PC-9 (cell line): ENCODE measurements around the gene PTPRD. TPM values are rescaled to one million over a fixed set of nuclear protein-coding genes. Genes with fewer than 3 reads are reported as not detected.

Experiments
- BruUV-seq: library from RNA; stranded (reverse); fragments of 400-500 nt; replicated peaks from 2 replicates; lab custom pipeline; 2021; lab: Mats Ljungman, UMichigan
- CTCF ChIA-PET: fragments of 300-600 bp; sonication (Branson Sonifier 250); formaldehyde crosslinking; loops from one replicate; lab custom pipeline; 2022; ENCODE audit warnings: antibody characterized with exemption; lab: Charles Lee
- POLR2A ChIA-PET: fragments of 300-600 bp; sonication (Branson Sonifier 250); formaldehyde crosslinking; loops from one replicate; lab custom pipeline; 2022; ENCODE audit warnings: antibody characterized with exemption; ENCODE audit not compliant: unreplicated experiment; lab: Charles Lee
- DNase-seq, 2 experiments: peaks; one replicate each; pipeline versions ENCODE4 v3.0.0 to v3.0.0-alpha.2; 2015 to 2022; ENCODE audit warnings: mixed read lengths in 1 of 2
- H2AFZ ChIP-seq: fragments of 200-600 bp; sonication (generic); 2 replicates; pipeline ENCODE4 v1.8.1; 2017; ENCODE audit warnings: antibody characterized with exemption
- H3F3A ChIP-seq: fragments of 200-600 bp; sonication (generic); 2 replicates; pipeline ENCODE4 v1.8.1; 2017; ENCODE audit warnings: antibody characterized with exemption, mild to moderate bottlenecking, low read depth; ENCODE audit not compliant: insufficient read depth
- H3K27ac ChIP-seq: fragments of 200-600 bp; sonication (generic); 2 replicates; pipeline ENCODE4 v1.6.1; 2016; ENCODE audit warnings: mixed run types
- H3K27me3 ChIP-seq: fragments of 200-600 bp; sonication (generic); 2 replicates; pipeline ENCODE4 v1.6.1; 2016; ENCODE audit warnings: low read depth, mixed run types; ENCODE audit not compliant: insufficient read depth
- H3K36me3 ChIP-seq: fragments of 200-600 bp; sonication (generic); 2 replicates; pipeline ENCODE4 v1.6.1; 2016; ENCODE audit warnings: low read depth, mixed run types
- H3K4me1 ChIP-seq: fragments of 200-600 bp; sonication (generic); replicated peaks from 2 replicates; pipeline ENCODE4 v1.6.1; 2016; ENCODE audit warnings: mixed run types; ENCODE audit not compliant: insufficient read depth
- H3K4me2 ChIP-seq: fragments of 200-600 bp; sonication (generic); 2 replicates; pipeline ENCODE4 v1.6.1; 2017; ENCODE audit warnings: mixed run types
- H3K4me3 ChIP-seq: fragments of 200-600 bp; sonication (generic); 2 replicates; pipeline ENCODE4 v1.6.1; 2016; ENCODE audit warnings: mixed run types
- H3K79me2 ChIP-seq: fragments of 200-600 bp; sonication (generic); 2 replicates; pipeline ENCODE4 v1.6.1; 2017; ENCODE audit warnings: low read depth, mixed run types
- H3K9me2 ChIP-seq: fragments of 200-600 bp; sonication (generic); 2 replicates; pipeline ENCODE4 v1.8.1; 2017; ENCODE audit warnings: mild to moderate bottlenecking; ENCODE audit not compliant: insufficient read depth
- H3K9me3 ChIP-seq: fragments of 200-600 bp; sonication (generic); 2 replicates; pipeline ENCODE4 v1.8.1; 2016; ENCODE audit warnings: low read depth; ENCODE audit not compliant: insufficient read depth
- H4K20me1 ChIP-seq: fragments of 200-600 bp; sonication (generic); 2 replicates; pipeline ENCODE4 v1.8.1; 2017; ENCODE audit not compliant: insufficient read depth
- EZH2 ChIP-seq: fragments of 200-600 bp; sonication (generic); IDR thresholded peaks from 2 replicates; pipeline ENCODE4 v1.8.0; 2017; ENCODE audit warnings: antibody characterized with exemption, low read depth
- intact Hi-C: fragments of 100-400 bp; cut with micrococcal nuclease; formaldehyde crosslinking; loops from one replicate; pipeline ENCODE4 v1.10.0; 2022; ENCODE audit not compliant: unreplicated experiment
- total RNA-seq: library from RNA; stranded (reverse); gene quantifications from 2 replicates; pipeline ENCODE4 v1.2.3, GENCODE V29; 2021
- TF ChIP-seq, protein P1 (sequence below): fragments of 200-600 bp; sonication (generic); conservative IDR thresholded peaks from 2 replicates; pipeline ENCODE4 v1.6.1; 2017; ENCODE audit warnings: mixed run types, antibody characterized with exemption, mild to moderate bottlenecking, moderate library complexity

Gene PTPRD
- total RNA-seq, 1 experiment from 2014 or later, result not detected

- Histone ChIP-seq H3K9me2 (no peaks in the 10 kb centered on the region), H3K4me3 (no peak overlapping the region), H2AFZ (no peak overlapping the region), H3F3A (no peaks in the 10 kb centered on the region), H3K36me3 (no peaks in the 10 kb centered on the region), H4K20me1 (no peaks in the 10 kb centered on the region), H3K4me1 (no peaks in the 10 kb centered on the region), H3K27ac (no peak overlapping the region), H3K27me3 (no peaks in the 10 kb centered on the region), H3K4me2 (no peak overlapping the region), H3K9me3 (no peaks in the 10 kb centered on the region), H3K79me2 (no peaks in the 10 kb centered on the region)
- BruUV-seq, result no TSS peak
- DNase-seq, result no peak
- CTCF ChIA-PET, result no interaction called here
- no peak for TF ChIP-seq EZH2
- TF ChIP-seq, protein P1, sequence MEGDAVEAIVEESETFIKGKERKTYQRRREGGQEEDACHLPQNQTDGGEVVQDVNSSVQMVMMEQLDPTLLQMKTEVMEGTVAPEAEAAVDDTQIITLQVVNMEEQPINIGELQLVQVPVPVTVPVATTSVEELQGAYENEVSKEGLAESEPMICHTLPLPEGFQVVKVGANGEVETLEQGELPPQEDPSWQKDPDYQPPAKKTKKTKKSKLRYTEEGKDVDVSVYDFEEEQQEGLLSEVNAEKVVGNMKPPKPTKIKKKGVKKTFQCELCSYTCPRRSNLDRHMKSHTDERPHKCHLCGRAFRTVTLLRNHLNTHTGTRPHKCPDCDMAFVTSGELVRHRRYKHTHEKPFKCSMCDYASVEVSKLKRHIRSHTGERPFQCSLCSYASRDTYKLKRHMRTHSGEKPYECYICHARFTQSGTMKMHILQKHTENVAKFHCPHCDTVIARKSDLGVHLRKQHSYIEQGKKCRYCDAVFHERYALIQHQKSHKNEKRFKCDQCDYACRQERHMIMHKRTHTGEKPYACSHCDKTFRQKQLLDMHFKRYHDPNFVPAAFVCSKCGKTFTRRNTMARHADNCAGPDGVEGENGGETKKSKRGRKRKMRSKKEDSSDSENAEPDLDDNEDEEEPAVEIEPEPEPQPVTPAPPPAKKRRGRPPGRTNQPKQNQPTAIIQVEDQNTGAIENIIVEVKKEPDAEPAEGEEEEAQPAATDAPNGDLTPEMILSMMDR, result no peak
- intact Hi-C loops, result no loop called here
- POLR2A ChIA-PET, result no interaction called here
Observed at GRCh38 chr9:9620736-9621135, 992.1 kb downstream of the PTPRD start.

DNA sequence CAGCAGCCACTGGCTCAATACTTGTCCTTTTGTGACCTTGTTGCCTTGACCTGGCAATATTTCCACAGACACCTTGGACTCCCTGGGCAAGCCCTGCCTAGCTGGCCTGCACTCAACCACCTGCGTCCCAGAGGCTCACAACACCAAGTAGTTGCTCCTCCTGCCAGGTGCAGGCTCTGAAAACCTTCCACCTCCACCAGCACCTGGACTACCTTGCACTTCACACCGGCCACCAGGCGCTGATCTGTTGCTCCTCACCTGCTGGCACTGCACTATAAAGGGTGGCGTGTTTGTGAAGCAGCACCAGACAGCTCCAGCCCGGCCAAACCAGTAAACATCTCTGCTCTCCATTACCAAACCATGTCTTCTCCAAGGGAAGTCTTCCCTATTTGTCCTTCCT, 997.7 kb downstream of the PTPRD start:
- H4K20me1 ChIP-seq, result no peaks in the 10 kb centered on the region
- H3K9me3 ChIP-seq, result no peaks in the 10 kb centered on the region
- no peaks in the 10 kb centered on the region for H3K27me3 ChIP-seq
- intact Hi-C loops, result no loop called here
- H2AFZ ChIP-seq, result no peak overlapping the region
- no peaks in the 10 kb centered on the region for H3F3A ChIP-seq
- no peak overlapping the region for H3K4me2 ChIP-seq
- ChIA-PET CTCF (no interaction called here), POLR2A (no interaction called here)
- H3K4me1 ChIP-seq, result no peaks in the 10 kb centered on the region
- no peak overlapping the region for H3K4me3 ChIP-seq
- H3K79me2 ChIP-seq, result no peaks in the 10 kb centered on the region
- H3K36me3 ChIP-seq, result no peaks in the 10 kb centered on the region
- H3K9me2 ChIP-seq, result no peaks in the 10 kb centered on the region
- no peak overlapping the region for H3K27ac ChIP-seq
- BruUV-seq, result no TSS peak
- TF ChIP-seq, protein P1, result no peak
- no peak for TF ChIP-seq EZH2
- DNase-seq, result no peak

DNA sequence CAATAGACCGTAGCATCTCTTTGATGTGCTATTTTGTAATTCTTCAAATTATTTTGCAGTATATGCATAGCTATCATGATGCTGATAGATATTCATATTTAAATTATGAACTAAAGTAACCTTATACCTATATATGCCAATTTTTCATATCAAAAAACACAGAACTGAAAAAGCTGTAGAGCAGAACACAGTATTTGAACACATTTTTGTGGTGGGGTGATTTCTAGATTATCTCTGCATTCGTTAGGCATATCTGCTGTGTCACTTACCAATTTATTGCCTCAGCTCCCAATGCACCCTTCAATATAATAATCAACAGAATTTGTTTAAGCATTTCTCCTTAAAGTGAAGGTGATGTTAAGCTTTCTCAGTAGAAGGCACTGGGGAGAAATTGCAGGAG, 998.2 kb downstream of the PTPRD start:
- H4K20me1 ChIP-seq, result no peaks in the 10 kb centered on the region
- no peaks in the 10 kb centered on the region for H3K9me3 ChIP-seq
- H3K4me1 ChIP-seq, result no peaks in the 10 kb centered on the region
- CTCF ChIA-PET, result no interaction called here
- BruUV-seq, result no TSS peak
- no peaks in the 10 kb centered on the region for H3K27me3 ChIP-seq
- no peak for TF ChIP-seq EZH2
- TF ChIP-seq, protein P1, result no peak
- H3F3A ChIP-seq, result no peaks in the 10 kb centered on the region
- intact Hi-C loops, result no loop called here
- no peak overlapping the region for H3K4me2 ChIP-seq
- H3K36me3 ChIP-seq, result no peaks in the 10 kb centered on the region
- H3K27ac ChIP-seq, result no peak overlapping the region
- no peak for DNase-seq
- POLR2A ChIA-PET, result no interaction called here
- H2AFZ ChIP-seq, result no peak overlapping the region
- H3K4me3 ChIP-seq, result no peak overlapping the region
- H3K79me2 ChIP-seq, result no peaks in the 10 kb centered on the region
- no peaks in the 10 kb centered on the region for H3K9me2 ChIP-seq
